Measurements from ENCODE around the gene MT1H. TPM values are rescaled to one million over a fixed set of nuclear protein-coding genes. Genes with fewer than 3 reads are reported as not detected.
A peak's percentile ranks its signal among the peaks of the same experiment; 100 is the strongest.

MT1H gene
- total and polyA plus RNA-seq, 4 donors: 4.4 to 1,775 (median 938) TPM

DNA sequence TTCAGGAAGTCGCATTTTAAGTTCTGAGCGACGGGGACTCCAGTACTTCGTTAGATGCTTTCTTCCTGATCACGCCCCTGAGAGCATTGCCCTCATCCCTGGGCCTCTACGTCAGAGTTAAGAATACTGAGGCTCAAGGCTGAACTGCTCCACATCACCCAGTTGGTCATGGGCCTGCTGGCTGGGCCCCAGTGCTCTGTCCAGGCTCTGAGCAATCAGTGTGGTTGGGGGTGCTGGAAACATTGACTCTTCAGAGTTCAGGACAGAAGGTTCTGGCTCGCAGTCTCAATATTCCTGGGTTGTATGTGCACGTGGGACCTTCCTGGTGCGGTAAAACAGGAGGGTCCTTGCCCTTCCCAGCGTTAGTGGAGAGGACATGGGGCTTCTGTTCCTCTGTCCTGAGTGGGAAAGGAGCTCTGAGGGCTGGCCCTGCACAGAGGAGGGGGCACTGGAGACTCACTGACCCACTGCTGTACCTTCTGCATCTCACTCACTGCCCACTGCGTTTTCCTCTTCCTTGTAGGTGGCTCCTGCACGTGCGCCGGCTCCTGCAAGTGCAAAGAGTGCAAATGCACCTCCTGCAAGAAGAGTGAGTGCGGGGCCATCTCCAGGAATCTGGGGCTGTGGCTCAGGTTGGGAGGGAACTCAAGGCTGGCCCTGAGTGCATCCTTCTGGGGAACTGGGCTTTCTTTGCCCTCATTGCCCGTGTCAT is 43.5 kb upstream of the MT1H start:
- H3K27ac ChIP-seq (ENCODE audit: low read depth in 1 of 2, low read length in 2 of 2): peak overlapping the region; percentile 93 to 99
- H3K36me3 ChIP-seq (ENCODE audit: control insufficient read depth in 4 of 4, insufficient read depth in 3 of 4, low read depth in 1 of 4, low read length in 3 of 4): peaks cover 0 to 3% (median 0%) of the 10 kb centered on the region in 4 donors
- no peaks in the 10 kb centered on the region for H3K9me3 ChIP-seq (ENCODE audit: control insufficient read depth in 4 of 4, low read length in 3 of 4)
- H3K4me3 ChIP-seq (ENCODE audit: low read depth in 1 of 3, low read length in 3 of 3): peak overlapping the region; percentile 78 to 97 (median 95)
- WGBS: 14% methylated on average over 16 of the region's 16 CpGs
- peaks cover 0 to 22% (median 9%) of the 10 kb centered on the region in 4 donors for H3K4me1 ChIP-seq (ENCODE audit: control insufficient read depth in 4 of 4, insufficient read depth in 4 of 4, low read length in 3 of 4)
- no peak for TF ChIP-seq FOXA1 (IDR thresholded peaks at IDR 0.05)
- TF ChIP-seq GABPA (IDR thresholded peaks at IDR 0.05 in 1 of 2, conservative IDR thresholded peaks at IDR 0.05 in 1 of 2): no peak
- TF ChIP-seq, protein P1, sequence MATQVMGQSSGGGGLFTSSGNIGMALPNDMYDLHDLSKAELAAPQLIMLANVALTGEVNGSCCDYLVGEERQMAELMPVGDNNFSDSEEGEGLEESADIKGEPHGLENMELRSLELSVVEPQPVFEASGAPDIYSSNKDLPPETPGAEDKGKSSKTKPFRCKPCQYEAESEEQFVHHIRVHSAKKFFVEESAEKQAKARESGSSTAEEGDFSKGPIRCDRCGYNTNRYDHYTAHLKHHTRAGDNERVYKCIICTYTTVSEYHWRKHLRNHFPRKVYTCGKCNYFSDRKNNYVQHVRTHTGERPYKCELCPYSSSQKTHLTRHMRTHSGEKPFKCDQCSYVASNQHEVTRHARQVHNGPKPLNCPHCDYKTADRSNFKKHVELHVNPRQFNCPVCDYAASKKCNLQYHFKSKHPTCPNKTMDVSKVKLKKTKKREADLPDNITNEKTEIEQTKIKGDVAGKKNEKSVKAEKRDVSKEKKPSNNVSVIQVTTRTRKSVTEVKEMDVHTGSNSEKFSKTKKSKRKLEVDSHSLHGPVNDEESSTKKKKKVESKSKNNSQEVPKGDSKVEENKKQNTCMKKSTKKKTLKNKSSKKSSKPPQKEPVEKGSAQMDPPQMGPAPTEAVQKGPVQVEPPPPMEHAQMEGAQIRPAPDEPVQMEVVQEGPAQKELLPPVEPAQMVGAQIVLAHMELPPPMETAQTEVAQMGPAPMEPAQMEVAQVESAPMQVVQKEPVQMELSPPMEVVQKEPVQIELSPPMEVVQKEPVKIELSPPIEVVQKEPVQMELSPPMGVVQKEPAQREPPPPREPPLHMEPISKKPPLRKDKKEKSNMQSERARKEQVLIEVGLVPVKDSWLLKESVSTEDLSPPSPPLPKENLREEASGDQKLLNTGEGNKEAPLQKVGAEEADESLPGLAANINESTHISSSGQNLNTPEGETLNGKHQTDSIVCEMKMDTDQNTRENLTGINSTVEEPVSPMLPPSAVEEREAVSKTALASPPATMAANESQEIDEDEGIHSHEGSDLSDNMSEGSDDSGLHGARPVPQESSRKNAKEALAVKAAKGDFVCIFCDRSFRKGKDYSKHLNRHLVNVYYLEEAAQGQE (IDR thresholded peaks at IDR 0.05): no peak
- TF ChIP-seq, protein P2, sequence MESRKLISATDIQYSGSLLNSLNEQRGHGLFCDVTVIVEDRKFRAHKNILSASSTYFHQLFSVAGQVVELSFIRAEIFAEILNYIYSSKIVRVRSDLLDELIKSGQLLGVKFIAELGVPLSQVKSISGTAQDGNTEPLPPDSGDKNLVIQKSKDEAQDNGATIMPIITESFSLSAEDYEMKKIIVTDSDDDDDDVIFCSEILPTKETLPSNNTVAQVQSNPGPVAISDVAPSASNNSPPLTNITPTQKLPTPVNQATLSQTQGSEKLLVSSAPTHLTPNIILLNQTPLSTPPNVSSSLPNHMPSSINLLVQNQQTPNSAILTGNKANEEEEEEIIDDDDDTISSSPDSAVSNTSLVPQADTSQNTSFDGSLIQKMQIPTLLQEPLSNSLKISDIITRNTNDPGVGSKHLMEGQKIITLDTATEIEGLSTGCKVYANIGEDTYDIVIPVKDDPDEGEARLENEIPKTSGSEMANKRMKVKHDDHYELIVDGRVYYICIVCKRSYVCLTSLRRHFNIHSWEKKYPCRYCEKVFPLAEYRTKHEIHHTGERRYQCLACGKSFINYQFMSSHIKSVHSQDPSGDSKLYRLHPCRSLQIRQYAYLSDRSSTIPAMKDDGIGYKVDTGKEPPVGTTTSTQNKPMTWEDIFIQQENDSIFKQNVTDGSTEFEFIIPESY (IDR thresholded peaks at IDR 0.05): peak; percentile 23
- TF ChIP-seq SP1 (IDR thresholded peaks at IDR 0.05): no peak
- TF ChIP-seq YY1 (IDR thresholded peaks at IDR 0.05): no peak
- TF ChIP-seq, protein P3, sequence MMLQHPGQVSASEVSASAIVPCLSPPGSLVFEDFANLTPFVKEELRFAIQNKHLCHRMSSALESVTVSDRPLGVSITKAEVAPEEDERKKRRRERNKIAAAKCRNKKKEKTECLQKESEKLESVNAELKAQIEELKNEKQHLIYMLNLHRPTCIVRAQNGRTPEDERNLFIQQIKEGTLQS (IDR thresholded peaks at IDR 0.05): no peak
- no peak for TF ChIP-seq RAD21 (IDR thresholded peaks at IDR 0.05)
- TF ChIP-seq TAF1 (conservative IDR thresholded peaks at IDR 0.05): peak; percentile 12
- peak; percentile 62 for TF ChIP-seq NR2F2 (IDR thresholded peaks at IDR 0.05)
- TF ChIP-seq, protein P4, sequence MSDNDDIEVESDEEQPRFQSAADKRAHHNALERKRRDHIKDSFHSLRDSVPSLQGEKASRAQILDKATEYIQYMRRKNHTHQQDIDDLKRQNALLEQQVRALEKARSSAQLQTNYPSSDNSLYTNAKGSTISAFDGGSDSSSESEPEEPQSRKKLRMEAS (IDR thresholded peaks at IDR 0.05): no peak
- no peak for TF ChIP-seq HNF4G (IDR thresholded peaks at IDR 0.05)
- peak in 1 of 2 donors; percentile 9 for TF ChIP-seq EGR1 (IDR thresholded peaks at IDR 0.05; ENCODE audit: low read depth in 2 of 2)
- peak; percentile 87 to 93 for TF ChIP-seq RXRA (IDR thresholded peaks at IDR 0.05)
- no peak for TF ChIP-seq FOXA2 (IDR thresholded peaks at IDR 0.05)
- TF ChIP-seq, protein P5, sequence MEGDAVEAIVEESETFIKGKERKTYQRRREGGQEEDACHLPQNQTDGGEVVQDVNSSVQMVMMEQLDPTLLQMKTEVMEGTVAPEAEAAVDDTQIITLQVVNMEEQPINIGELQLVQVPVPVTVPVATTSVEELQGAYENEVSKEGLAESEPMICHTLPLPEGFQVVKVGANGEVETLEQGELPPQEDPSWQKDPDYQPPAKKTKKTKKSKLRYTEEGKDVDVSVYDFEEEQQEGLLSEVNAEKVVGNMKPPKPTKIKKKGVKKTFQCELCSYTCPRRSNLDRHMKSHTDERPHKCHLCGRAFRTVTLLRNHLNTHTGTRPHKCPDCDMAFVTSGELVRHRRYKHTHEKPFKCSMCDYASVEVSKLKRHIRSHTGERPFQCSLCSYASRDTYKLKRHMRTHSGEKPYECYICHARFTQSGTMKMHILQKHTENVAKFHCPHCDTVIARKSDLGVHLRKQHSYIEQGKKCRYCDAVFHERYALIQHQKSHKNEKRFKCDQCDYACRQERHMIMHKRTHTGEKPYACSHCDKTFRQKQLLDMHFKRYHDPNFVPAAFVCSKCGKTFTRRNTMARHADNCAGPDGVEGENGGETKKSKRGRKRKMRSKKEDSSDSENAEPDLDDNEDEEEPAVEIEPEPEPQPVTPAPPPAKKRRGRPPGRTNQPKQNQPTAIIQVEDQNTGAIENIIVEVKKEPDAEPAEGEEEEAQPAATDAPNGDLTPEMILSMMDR (IDR thresholded peaks at IDR 0.05; ENCODE audit: low read depth, low read length, missing input control): no peak
- no peak for TF ChIP-seq HNF4A (conservative IDR thresholded peaks at IDR 0.05)
- TF ChIP-seq JUND (IDR thresholded peaks at IDR 0.05): peak; percentile 55 to 83
- no peak for DNase-seq (ENCODE audit: low spot score)
- H3K27me3 ChIP-seq (ENCODE audit: control insufficient read depth in 4 of 4, insufficient read depth in 4 of 4, low read length in 3 of 4): no peaks in the 10 kb centered on the region
- peak overlapping the region; percentile 94 to 96 for H3K9ac ChIP-seq (ENCODE audit: low read depth in 1 of 2, low read length in 2 of 2)
